ENCODE data around the gene SREK1IP1. TPM values are rescaled to one million over a fixed set of nuclear protein-coding genes. Genes with fewer than 3 reads are reported as not detected.

SREK1IP1 gene
- 14.1 TPM for polyA plus RNA-seq (2013, experiment 1 of 2; ENCODE audit: insufficient read length)
- 11.5 TPM for polyA plus RNA-seq (2013, experiment 2 of 2; ENCODE audit: insufficient read length)

DNA sequence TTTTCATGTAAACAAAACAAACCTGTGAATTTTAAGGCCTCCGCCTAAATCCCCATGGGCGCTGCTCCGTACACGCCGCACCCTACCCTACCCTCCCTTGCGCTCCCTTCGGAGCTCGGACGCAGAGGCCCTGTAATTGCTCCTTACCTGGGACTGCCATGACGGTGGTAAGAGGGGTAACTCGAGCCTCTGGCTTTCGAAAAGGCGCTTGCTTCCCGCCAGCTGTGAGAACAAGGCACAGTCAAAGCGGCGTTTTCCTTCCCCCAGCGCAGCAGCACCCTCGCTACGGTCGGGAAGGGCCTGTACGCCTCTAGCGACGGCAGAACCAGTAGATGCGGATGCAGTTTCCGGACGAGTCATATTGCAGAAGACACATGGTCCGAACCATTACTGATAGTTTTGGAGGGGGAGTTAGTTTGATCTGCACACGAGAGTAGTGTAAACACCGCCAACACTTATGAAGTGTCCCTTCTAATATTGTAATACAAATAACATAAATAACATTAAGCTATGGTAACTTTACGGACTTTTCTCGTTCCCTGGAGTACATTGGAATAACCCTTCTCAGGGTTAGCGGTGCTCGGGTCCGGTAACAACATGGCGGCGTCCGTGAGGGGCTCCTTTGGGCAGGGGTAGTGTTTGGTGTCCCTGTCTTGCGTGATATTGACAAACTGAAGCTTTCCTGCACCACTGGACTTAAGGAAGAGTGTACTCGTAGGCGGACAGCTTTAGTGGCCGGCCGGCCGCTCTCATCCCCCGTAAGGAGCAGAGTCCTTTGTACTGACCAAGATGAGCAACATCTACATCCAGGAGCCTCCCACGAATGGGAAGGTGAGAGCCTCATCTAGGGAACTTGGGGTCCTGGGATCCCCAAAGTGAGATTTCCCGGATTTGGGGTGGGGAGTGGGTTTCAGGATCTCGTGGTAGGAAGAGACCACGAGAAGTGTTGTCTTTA, at the start of gene SREK1IP1, which contains the start of gene CWC27:
TSS of gene SREK1IP1 (minus strand) at position 334 of the 955 bp plus-strand sequence. CDS start at position 160, 174 bp downstream.
TSS of gene CWC27 (plus strand) at position 573 of the 955 bp plus-strand sequence. CDS start at position 790, 217 bp downstream.
- peak; percentile 92 for DNase-seq

DNA sequence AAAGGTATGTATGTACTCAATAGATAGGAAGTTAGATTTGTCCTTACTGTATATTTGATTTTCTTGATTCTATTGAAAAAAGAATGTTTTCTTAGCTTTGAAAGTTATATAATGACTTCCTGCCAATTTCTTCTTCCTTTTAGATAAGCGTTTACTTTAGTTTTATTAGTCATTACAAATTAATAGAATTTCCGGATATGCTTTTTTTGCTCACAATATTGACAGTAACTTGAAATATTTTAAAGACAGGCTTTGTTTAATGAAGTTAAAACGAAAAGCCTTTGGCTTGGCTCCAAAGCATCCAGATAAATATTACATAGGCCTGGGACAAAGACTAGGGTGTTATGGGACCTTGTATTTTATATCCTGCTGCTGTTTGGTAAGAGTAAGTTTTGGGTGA, 49.8 kb upstream of the SREK1IP1 start:
- no peak for DNase-seq

DNA sequence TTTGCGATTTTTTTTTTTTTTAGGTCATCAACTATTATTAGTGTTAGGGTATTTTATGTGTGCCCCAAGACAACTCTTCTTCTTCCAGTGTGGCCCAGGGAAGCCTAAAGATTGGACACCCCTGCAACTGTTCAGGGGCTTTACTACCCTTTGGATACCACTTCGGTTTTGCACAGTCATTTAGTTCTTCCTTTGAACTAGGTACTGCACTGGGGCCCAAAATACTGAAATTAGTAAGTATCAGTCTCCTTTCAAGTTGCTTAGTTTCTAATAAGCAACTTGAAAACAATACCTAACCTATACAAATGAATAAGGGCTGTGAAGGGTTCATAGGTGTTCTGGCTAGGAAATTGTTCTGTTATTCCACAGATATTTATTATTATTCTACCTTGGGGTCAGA, 45.6 kb upstream of the SREK1IP1 start:
- no peak for DNase-seq

- peak; percentile 66 for DNase-seq
Measured at GRCh38 chr5:64811050-64811640, 42.7 kb upstream of the SREK1IP1 start.

DNA sequence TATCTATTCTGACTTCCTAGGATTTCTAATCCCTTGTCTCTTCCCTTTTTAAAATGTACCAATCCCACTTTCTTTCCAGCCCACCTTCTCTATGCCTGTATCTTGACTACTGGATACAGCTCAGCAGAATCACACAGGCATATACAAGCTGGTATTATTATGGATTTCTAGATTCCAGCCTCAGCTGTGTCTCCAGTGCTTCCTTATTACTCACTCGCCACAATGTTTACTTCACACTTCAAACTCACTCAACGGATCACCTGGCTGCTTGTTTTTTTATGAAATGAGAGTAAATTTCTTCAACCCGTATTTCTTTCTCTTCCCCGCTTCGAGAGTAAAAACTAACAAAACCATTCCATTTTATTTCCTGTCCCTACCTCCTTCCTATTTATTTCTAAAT, 39.0 kb upstream of the SREK1IP1 start:
- DNase-seq = peak; percentile 8

- DNase-seq = no peak
Measured at GRCh38 chr5:64806537-64806936, 38.0 kb upstream of the SREK1IP1 start.

DNA sequence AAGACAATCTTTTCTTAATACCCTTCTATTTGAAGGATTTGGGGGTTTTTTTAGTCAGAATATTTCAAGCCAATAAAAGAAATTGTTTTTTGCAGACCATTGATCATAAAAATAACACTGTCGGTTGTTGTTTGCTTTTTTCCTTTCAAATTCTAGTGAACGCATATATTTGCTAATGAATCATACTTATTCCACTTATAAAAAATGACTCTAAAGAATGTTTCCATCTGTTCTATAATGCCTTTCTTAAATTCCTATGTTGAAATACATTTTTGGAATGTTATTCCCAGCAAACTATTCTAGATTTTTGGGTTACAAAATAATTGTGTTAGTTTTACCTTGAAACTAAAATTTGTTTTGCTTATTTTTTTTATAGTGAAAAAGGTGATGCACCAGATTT, 32.4 kb upstream of the SREK1IP1 start:
- DNase-seq = peak; percentile 16

GRCh38 chr5:64796301-64796700, 27.8 kb upstream of the SREK1IP1 start:
- no peak for DNase-seq

DNA sequence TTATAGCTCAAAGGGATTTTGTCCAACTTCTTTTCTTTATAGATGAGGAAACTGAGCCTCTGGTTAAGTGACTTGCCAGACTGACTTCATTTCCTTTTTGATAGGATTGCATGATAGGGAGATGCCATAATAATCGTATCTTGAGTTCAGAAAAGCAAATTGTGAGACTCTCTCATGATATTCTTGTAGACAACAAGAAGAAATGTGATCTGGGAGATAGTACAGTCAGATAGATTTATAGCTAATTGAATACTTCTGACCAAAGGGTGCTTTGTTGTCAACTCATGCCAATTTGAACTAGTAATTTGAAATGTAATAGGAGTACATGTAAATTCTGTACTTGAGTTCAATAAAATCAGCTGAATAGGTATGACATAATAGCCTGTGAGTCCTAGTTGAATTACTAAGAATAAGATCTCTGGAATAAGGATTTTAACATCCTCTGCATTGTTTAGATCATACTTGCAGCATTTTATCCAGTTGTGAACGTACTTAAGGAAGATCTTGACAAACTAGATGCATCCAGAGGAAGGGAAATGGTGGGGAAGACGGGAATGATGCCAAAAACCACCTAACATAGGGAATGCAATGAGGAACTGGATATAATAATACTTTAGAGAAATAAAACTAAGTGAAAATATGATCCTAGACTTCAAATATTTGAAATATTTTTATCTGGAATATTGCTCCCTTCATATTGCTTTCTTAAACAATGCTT, 25.7 kb upstream of the SREK1IP1 start:
- DNase-seq = no peak

DNA sequence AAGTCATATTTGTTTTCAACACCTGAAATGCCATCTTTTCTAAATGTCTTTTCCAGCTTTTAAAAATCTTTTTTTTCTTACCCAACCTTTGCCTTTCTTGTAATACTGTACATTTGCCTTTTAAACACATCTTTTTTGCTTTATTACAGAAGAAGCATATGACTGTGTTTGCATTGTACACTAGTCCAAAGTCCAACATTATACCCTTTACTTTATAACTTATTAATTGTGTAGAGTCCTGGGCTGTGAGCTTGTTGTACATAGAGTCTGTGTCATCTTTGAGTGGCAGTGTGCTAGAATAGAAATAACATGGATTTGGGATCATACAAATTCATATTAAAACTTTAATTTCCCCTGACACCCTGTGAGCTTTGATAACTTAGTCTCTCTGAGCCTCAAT, 24.0 kb upstream of the SREK1IP1 start:
- DNase-seq = no peak

GRCh38 chr5:64790210-64790609, 21.7 kb upstream of the SREK1IP1 start:
- DNase-seq = peak; percentile 39

DNA sequence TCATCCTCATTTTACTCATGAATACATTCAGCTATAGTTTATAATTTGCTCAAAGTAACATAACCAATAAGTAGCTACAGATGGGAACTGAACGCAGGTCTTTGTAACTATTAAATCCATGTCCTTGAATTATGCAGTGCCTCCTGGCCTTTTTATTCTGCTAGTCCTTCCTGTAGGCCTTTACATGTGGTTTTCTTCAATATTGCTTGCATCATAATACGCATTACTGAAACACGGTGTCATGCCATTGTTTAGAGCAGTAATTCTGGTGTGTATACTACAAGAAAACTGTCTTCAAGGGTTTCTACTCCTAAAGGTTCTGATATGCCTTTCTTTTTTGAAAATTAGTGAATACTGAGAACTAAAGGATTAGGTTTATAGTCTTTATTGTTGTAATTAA, 21.0 kb upstream of the SREK1IP1 start:
- peak; percentile 66 for DNase-seq

DNA sequence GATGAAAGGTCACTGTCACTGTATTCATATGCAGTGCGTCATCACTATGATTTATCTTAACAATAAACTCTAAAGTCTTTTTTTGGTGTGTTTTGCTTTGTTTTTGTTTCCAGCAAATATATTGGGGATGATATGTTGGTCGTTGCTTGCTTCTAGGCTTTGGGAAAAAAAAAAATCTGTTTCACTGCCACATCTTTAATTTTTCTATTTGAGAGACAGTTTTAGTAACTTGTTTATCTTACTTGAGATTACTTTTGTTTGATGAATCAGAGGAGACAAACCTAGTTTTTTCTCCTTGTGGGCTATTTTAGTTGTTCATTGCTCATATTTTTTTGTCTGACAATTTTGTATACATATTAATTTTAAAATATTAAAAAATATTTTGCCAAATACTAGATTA, 19.7 kb upstream of the SREK1IP1 start:
- DNase-seq = no peak

DNA sequence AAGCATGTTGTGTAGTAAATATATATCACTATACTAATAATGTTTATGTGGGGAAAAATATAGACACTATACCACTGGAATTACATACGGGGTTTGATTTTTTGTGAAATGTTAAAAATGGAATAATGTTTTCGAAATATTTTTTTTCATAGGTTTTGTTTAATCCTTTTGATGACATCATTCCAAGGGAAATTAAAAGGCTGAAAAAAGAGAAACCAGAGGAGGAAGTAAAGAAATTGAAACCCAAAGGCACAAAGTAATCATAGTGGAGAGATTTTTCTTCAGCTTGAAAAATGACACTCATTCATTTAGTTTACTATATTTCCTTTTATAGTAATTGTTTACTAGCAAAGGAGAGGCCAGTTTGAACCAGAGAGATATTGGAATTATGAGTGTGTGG, 17.9 kb upstream of the SREK1IP1 start:
- no peak for DNase-seq

DNA sequence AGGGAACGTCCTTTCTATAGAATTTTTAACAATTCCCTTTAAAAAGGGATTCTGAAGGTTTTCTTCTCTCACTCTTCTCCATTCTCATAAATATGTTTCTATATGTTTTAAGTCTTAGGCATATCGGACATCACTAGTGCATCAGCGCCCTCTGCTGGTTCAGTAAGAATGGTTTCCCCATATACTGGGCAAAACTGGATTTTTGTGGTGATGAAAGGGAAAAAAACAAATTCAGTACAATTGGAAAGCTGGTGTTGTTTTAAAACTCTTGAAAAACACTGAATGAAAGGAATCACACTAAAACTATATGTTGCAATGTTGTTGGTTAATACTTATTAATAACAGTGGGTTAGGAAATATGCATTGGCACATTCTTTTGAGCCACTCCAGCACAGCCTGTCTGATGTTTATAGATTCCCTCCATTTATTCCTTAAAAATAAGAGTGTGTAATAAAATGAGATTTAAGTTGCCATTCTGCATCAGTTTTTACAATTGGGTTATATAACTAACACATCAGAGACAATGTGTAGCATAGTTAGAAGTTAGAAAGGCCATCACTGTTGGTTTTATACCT, 16.0 kb upstream of the SREK1IP1 start:
- DNase-seq = peak; percentile 73

- DNase-seq = no peak
Measured at GRCh38 chr5:64775291-64775690, 6.8 kb upstream of the SREK1IP1 start.

DNA sequence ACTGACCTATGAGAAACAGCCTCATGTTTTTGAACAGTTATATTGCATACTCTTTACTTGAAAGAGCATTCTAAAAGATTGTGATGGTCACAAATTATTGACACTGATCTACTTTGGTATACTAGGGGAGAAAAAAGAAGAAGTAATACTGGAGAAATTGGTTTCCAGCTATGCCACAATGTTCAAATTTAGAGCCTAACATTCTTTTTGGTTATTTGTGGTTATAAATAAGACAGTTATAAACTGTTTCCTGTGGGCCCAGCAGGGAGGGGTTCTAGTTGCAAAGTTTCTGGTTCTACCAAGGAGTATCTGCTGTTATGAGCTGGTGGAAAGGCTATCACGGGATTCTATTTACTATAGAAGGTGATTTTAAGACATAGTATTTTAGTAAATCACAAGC, 5.0 kb upstream of the SREK1IP1 start:
- DNase-seq = no peak

- no peak for DNase-seq
Measured at GRCh38 chr5:64771736-64772135, 3.2 kb upstream of the SREK1IP1 start.

DNA sequence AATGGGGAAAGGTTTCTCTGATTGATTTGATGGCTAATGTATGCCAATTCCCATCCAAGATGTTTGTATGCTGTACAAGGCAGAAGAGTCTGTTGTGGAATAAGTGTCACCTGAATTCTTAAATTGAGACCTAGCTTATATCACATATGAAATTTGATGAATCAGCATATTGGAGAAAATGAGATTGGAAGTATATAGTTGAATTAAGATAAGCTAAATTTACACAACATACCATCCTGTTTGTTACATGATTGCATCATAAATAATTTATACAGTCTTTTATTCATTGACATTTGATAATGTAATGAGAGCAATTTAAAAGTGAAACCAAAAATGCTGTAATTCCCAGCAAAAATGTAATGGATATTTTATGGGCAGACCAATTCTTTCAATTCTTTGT, 1.4 kb upstream of the SREK1IP1 start:
- no peak for DNase-seq

- DNase-seq = peak; percentile 7
Measured at GRCh38 chr5:64767959-64768357, 533 bp downstream of the SREK1IP1 start.

GRCh38 chr5:64766941-64767340, 1.6 kb downstream of the SREK1IP1 start:
- DNase-seq = no peak

DNA sequence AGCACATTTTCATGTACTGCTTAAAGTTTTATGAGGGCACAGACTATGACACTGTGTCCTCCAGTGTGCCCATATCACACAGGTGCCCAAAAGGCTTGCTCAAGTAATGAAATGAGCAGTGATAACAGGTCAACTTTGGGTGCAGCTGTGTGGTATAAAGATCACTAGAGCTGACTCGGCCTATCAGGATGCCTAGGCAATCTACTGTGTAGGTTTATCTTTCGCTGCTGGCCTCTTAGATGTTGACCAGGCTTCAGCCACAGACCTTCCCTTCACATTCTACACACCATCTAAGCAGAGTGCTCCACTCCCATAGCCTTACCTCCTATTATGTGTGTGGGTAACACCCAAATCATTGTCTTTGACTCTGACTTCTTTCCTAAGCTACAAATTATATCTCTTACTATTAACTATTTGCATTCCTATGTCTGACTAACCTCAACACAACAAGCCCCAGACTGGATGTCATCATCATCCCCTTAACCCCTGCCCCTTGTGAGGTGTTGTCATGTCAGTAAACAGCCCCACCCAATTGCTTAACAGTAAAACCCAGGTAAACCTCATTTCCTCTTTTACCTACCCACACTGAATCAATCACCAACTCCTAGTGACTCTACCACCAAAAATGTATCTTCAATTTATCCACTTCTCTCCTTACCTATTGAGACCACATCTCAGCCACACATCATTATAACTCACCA, 2.5 kb downstream of the SREK1IP1 start:
- DNase-seq = peak; percentile 6
